Left lobe of liver (tissue), 2 donors: ENCODE results near the gene HS3ST6. TPM values are rescaled to one million over a fixed set of nuclear protein-coding genes. Genes with fewer than 3 reads are reported as not detected.
"Not testable (repeated sequence)": the region's sequence is repeated elsewhere in the genome, so short reads cannot be mapped to it uniquely, and the experiment has no call there.

ENCODE experiments used
- ATAC-seq: fragments of 200-7000 bp; cut with Tn5 transposase; one replicate; pipeline ENCODE4 v1.9.1; 2020; ENCODE audit warnings: mild to moderate bottlenecking, moderate library complexity
- DNase-seq: peaks from one replicate; pipeline ENCODE4 v3.0.0-alpha.2; 2020; ENCODE audit warnings: low spot score
- total RNA-seq: library from RNA; stranded (reverse); gene quantifications from one replicate; pipeline ENCODE4 v1.2.1, GENCODE V29; 2021
- donor health status: DM: no; HTN: no; CAD: no; lungs with moderate emphysema.
- donor health status: DM: no; HTN: yes; CAD: no.

HS3ST6 gene
- total RNA-seq, 1 donor from 2014 or later: not detected

DNA sequence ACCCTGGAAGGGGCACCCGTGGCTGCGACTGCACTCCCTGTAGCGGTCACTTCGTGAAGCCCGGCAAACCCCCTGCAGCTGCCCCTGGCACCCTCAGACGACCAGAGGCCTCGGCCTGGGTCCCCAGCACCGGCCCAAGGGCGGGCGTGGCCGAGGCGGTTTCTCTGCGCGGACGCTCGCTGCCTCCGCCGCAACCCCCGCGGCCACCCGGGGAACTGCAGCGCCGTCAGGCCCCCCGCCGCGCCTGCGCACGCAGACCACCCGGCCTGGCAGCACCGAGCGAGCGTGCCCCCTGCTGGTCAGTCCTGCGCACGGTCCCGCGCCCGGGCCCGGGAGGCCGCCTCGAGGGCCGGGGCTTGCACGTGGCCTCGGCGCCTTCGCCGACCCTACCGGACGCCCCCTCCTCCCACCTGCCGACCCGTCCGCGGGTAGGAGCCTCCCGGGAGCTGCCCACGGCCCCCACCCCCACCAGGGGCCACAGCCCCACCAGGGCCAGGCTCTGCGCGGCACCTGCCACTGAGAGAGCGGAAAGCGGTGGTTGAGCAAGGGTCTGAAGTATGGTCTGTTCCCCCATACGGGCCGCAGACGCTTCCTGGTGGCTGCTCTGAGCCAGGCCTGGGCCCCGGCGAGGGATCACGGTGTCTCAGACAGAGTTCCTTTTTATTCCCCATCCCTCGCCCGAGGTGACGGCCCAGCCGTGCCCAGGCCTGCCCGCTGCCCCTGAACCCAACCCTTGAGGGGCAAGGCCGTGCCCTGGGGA is 11.5 kb upstream of the HS3ST6 start:
- DNase-seq: peak; percentile 91
- ATAC-seq: peak; percentile 90

DNA sequence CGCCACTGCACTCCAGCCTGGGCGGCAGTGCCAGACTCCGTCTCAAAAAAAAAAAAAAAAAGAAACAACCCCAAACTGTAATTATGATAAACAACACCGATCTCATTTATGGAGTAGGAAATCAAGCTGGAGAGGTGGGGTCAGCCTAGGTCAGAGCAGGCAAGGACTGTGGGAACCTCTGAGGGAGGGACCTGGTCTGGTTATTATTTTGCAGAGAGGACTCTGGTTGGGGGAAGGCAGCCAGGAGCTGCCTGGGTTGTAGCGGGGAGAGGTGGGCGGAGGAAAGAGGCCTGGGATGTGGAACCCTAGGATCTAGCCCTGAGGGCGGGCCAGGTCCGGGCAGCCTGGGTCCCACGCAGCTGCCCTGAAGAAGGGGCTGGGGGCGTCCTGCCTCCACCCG is 10.9 kb upstream of the HS3ST6 start:
- ATAC-seq (peak; percentile 55), DNase-seq (no peak)

DNA sequence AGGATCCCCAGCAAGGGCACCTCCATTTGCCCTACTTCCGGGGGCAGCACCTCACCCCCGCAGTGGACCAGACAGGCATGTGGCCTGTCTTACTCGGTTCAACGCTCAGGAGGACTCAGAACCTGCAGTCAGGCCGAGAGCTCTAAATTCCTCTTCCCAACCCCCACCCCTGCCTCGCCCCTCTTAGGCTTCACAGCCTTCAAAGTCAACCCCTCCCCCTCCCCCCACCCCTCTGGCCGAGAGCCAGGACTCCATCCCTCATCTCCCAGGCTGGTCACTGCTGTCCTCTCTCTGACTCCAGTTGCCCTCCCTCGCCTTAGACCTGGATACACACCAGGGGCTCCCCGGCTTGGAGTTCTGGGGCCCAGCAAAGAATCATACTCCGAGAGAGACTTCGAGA is 8.1 kb upstream of the HS3ST6 start:
- ATAC-seq: no peak
- no peak for DNase-seq

DNA sequence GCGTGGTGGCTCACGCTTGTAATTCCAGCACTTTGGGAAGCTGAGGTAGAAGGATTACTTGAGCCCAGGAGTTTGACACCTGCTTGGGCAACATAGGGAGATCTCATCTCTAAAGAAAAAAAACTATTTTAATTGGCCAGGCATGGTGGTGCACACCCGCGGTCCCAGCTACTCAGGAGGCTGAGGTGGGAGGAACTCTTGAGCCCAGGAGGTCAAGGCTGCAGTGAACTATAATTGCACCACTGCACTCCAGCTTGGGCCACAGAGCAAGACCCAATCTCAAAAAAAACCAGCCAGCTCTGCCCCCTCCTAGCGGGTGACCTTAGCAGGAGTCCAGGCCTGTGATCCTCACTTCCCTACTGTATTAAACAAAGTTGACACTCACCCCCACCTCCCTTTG is 5.9 kb upstream of the HS3ST6 start:
- ATAC-seq: no peak
- DNase-seq: no peak

DNA sequence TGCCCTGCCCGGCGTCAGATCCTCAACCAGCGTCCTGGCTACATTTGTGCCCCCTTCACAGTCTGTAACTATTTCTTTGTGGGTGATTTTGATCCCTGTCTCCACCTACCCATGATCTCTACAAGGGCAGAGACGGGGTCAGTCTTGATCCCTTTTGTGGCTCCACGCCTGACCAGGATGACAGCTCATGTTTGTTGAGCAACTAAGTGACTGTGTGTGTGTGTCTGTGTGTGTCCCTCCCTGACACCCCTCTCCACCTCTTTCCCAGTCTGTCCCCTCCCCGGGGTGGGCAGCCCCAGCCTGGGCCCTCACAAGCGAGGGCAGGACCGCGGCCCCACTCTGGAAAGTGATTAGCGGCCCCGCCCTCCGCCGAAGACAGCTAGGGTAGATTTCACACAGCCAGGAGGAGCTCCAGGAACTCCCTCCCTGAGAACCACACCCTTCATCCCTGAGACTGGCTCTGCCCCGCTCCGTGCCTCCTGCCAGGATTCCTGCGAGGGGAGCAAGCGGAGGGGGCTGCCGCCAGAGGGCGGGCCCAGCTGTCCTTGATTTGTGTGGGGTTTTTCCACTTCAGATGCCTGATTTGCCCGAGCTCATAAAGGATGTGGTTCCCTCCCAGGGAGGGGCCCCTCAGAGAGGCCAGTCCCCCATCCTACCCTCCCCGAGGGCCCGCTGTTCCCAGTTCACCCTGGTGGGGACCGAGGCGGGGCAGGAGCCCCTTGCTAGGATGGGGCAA is 5.3 kb upstream of the HS3ST6 start:
- ATAC-seq (no peak), DNase-seq (no peak)

DNA sequence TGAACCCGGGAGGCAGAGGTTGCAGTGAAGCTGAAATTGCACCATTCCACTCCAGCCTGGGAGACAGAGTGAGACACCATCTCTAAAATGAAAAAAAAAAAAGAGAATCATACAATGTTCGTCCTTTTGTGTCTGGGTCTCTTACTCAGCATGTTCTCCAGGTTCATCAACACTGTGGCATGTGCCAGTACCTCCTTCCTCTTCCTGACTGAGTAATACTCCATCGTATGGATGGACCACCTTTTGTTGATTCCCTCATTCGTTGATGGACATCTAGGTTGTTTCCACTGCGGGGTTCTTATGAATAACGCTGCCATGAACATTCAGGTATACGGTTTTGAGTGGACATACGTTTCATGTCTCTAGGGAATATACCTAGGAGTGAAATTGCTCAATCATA is 4.1 kb upstream of the HS3ST6 start:
- ATAC-seq: no peak
- DNase-seq: no peak

DNA sequence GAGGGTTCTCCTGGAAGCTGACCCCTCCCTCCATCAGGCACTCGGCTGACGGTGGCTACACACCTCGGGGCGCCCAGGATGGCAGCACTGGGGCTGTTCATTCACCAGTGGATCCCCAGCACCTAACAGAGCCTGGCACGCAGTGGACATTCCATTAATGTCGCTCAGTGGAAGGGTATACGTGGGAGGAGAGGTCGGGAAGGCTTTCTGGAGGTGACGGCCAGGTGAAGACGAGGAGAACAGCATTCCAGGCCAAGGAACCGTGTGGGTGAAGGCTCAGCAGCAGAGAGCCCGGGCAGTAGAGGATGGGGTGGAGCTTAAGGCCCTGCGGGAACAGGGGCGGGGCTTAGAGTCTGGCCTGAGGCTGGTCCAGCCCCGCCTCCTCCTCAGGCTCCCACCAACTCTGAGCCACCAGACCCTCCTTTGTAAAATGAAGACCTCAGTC is 2.5 kb upstream of the HS3ST6 start:
- no peak for DNase-seq
- peak; percentile 79 for ATAC-seq

DNA sequence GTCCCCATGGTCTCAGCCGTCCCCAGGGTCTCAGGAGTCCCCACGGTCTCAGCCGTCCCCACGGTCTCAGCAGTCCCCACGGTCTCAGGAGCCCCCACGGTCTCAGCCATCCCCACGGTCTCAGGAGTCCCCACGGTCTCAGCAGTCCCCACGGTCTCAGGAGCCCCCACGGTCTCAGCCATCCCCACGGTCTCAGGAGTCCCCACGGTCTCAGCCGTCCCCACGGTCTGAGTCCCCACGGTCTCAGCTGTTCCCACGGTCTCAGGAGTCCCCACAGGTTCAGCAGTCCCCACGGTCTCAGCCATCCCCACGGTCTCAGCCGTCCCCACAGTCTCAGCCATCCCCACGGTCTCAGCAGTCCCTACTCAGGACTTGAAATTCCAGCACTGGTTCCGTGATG is 1.9 kb upstream of the HS3ST6 start:
- not testable (repeated sequence) for ATAC-seq, DNase-seq

DNA sequence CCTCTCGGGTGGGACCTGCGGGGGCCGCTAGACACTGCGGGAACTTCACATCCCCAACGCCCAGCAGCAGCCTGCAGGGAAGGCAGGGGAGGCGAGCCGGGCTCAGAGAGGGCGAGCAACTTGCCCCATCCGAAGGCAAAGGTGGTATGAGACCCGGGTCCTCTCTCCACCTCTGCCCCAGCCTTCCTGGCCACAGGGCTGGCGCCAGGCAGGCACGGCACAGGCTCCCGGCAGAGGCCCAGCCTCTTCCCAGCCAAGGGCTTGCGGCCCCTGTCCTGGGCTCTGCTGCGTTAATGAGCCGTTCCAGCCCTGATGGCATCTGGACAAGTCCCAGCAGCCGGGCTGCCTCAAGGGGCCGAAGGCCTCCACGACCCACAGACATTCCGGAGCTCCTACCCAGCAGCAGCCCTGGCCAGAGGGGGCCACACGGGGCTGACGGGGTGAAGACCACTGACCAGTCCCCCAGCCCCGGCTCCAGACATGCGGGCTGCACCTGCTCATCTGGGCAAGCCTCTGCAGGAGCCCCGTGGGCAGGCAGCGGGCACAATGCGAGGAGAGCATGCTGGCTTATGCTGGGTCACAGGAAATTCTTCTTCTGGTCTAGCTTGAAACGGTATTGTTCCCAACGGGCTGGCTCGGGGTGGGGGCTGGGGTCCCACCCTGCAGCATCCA is 1.2 kb upstream of the HS3ST6 start:
- DNase-seq (no peak), ATAC-seq (peak; percentile 9)

DNA sequence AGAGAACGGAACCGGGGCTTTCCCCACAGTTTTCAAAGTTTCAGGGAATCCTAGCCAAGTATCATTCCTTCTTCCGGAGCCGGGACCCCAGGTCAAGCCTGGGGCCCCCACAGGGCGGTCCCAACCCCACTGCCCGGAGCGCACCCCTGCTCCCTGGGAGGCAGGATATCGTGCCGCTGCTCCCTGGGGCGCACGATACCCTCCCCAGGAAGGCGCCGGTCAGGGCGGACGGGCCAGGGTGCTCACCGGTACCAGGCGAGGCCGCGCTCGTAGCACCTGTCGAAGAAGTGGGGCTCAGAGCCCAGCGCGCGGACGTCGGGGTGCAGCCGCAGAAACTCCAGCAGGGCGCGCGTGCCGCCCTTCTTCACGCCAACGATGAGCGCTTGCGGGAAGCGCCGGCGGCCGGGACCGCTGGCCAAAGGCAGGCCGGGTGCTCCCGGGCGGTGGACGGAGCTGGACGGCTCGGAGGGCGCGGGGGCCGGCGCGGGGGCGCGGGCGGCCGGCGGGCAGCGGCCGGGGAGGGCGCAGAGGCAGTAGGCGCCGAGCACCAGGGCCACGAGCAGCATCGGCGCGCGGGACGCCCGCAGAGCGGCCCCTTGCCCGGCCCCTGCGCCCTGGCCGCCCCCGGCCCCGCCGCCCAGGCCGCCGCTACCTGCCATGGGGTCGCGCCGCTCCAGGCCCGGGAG is 407 bp downstream of the HS3ST6 start:
- DNase-seq (no peak), ATAC-seq (no peak)

DNA sequence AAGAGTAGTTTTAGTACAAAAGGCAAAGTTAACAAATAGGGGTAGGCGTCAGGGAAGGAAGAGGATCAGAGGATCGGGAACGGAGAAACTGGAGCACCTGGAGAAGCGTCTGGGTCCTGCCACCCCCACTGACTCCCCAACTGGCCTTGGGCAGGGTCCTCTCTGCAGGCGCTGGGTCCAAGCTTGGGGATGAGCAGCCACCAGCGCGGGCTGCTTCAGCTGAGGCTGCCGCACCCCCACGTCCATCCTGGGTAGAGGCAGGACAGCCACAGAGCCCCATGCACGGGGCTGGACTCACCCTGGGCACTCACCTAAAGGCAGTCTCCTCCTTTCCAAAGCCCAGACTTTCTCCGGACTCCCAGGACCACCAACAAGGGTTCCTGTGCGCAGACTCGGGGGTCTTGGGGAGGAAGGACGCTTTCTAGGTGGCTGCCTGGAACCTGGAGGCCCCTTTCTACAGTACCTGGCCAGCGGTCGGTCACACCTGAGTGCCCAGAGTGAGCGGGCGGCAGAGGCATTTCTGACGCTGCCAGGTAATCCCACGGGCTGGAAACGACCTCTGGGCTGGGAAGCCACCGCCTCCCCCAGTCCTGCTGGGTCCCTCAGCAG is 1.1 kb downstream of the HS3ST6 start:
- DNase-seq (no peak), ATAC-seq (no peak)

DNA sequence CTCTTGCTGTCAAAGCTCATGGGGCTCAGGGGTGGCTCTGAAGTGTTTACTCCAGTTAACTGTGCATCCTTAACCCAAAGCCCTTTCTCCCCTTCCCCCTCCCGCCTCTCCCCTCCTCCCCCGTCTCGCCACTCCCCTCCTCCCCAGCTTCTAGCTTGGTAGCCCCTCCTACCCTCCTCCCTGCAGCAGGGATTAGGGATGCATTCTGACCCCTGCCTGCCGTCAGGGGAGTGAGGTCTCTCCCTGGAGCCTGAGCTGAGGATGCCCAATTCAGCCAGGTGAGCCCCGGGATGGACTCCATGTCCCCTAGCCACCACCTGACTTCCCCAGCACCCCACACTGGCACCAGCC is 1.6 kb downstream of the HS3ST6 start:
- no peak for ATAC-seq
- DNase-seq: no peak

DNA sequence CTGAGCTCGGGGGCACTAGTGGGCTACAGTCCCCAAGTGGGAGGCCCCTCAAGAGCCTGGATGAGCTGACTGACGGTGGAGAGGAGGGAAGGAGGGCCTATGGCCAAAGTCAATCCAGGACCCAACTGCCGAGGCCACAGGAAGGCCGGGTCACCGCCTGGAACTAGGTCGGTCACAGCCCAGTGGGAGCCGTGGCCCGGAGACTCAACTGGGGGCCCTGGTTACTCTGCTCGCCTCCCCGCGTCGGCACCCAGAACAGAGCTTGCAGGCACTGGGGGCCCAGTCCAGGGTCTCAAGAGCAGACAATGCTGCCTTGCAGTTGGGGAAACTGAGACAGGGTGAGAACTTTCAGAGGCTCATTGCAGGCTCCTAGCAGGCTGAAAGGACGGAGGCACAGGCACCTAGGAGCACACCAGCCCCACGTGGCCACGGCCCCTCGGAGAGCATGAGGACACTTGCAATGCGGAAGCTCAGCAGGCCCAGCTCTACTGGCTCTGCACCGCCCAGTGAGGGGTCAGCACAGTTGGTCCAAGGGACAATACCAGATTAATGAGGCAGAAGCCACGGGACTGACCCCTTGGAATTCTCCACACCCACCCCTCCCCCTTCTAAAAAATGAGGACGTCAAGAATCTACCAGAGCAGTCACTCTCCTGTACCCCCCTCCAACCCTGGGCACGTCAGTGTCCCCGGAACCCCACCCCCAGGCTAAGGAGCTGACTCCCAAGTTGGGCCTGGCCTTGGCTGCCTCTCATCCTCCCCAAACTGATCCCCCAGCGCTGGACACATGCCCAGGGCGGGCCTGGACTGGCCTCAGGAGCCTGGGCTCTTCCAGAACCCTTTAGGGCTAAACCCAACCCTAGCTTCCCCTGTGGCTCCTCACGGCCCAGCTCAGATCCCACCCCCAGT is 2.2 kb downstream of the HS3ST6 start:
- no peak for DNase-seq
- no peak for ATAC-seq

DNA sequence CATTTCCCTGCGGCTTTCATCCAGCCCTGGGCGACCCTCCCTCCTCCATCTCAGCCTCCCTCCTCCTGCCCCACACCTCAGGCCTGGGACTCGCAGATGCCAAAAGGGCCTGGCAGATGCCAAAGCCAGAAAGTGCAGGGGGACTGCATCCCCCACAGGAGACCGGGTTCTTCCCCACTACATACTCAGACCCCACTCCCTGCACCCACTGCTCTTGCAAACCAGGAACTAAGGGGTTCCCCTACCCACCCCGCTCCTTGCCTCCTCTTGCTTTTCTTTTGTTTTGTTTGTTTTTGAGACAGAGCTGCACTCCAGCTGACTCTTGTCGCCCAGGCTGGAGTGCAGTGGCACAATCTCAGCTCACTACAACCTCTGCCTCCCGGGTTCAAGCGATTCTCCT is 3.2 kb downstream of the HS3ST6 start:
- ATAC-seq: no peak
- no peak for DNase-seq

DNA sequence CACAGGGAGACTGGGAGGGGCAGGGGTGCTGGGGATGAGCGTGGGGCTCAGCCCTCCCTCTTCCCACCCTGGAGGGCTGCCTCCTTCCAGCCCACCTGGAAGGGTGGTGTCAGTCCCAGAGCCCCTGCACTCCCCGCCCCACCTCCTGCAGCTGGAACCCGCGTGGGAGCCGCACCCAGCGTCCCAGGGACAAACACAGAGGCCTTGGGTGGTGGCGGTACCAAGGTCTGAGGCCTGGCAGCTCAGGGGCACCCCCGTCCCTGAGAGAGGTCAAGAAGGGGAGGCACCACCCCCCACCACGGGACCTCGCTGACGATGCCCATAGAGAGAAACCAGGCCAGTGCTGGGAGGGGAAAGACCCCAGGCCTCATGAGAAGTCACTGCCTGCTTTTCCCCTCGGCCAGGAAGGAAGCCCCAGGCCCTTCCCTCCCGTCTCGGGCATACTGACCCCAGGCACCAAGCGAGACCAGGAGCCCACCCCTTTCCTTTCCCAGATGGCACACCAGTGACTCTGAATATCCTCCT is 4.1 kb downstream of the HS3ST6 start:
- ATAC-seq (no peak), DNase-seq (no peak)

DNA sequence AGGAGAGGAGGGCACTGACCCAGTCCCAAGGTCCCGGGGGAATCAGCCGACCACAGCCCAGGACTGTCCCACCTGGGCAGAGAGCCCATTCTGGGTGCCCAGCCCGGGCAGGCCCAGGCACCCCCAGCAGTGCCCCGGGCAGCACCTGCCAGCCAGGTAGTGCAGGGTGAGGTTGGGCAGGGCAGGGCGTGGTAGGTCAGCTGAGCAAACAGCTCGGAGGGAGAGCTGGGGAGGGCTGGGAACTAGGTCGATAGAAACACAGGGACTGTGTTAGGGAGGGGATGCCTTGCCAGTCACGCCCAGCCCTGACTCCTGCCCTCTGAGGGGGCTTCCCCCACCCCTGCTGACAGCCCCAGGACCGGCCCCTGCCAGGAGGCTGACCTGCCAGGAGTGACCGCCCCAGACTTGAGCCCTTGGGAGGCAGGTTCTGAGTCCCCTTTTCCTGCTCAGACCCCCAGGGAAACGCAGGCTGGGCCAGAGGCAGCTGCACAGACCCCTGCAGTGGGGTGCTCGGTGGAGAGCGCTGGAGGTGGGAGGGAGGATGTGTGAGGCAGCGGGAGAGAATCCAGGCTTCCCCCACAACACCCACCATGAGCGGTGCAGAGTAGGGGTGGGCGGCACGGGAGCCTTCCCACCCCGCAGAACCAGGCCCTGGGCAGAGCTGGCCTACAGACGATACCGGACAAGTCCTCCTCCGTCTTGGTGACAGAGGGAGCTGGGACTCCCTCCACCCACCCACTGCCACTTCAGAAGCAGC is 4.7 kb downstream of the HS3ST6 start:
- ATAC-seq: peak; percentile 43
- DNase-seq: no peak

DNA sequence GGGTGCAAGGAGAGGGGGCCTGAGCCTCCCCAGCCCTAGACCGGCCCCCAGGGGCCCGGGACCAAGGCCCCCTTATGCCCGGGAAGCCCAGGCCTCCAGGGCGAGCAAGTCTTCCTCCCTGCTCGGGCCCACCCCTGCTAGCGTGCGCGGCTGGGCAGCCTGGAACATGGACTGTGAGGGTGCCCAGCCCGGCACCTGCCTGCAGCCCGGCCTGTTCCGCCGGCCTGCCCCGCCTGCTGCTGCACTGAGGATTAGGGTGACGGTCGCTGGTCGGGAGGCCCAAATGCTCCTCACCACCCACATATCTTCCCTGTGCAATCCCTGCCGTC is 6.0 kb downstream of the HS3ST6 start:
- ATAC-seq: no peak
- no peak for DNase-seq

DNA sequence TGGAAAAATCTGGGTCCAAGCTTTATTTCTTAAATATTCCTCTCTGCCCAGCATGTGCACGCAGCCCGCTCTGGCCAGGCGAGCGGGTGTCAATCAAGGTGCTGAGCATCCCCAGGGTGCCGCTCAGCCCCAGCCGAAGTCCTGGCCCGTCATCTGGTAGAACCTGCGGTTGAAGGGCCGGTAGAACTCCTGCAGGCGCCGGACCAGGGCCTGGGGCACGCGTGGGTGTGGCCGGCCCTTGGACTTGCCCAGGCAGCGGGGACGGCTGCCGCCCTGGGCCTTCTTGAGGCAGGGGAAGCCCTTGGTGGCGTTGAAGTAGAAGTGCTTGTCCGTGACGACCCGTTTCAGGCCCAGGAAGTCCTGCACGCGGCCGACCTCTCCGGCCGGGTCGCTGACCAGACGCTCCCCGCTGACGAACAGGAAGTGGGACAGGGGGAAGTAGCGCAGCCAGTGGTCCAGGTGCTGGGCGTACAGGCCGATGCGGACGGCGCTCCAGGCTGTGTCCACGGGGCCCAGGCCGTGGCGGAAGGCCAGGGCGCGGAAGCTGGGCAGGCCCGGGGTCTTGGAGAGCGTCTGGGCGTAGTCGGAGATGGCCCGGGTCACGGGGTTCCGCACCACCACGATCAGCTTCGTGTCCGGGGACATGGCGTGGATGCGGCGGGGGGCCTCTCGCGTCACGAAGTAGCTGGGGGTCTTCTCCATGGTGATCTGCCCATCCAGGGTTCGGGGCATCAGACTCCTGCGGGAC is 6.6 kb downstream of the HS3ST6 start:
- DNase-seq: no peak
- no peak for ATAC-seq
